ENCODE results near the gene LRRC2.
A peak's percentile ranks its signal among the peaks of the same experiment; 100 is the strongest.
"Not testable (repeated sequence)": the region's sequence is repeated elsewhere in the genome, so short reads cannot be mapped to it uniquely, and the experiment has no call there.

The LRRC2 gene

DNA sequence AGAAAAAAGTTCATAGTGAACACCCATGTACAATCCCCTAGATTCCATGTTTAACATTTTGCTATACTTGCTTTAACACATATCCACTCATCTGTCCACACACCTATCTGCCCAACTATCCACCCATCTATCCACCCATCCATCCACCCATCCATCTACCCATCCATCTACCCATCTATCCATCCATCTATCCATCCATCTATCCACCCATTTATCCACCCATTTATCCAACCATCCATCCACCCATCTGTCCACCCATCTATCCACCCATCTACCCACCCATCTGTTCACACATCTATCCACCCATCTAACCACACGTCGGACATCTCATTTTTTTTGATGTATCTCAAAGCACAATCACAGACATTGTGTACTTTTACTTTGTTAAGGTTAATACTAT lies 42.5 kb downstream of the LRRC2 start:
- no peak for DNase-seq

DNA sequence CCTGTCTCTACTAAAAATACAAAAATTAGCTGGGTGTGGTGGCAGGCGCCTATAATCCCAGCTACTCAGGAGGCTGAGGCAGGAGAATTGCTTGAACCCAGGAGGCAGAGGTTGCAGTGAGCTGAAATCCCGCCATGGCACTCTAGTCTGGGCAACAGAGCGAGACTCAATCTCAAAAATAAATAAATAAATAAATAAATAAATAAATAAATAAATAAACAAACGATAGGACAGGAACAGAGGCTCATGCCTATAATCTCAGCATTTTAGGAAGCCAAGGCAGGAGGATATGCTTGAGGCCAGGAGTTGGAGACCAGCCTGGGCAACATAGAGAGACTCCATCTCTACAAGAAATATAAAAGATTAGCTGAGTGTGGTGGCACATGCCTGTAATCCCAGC lies 43.9 kb downstream of the LRRC2 start:
- DNase-seq = not testable (repeated sequence)

DNA sequence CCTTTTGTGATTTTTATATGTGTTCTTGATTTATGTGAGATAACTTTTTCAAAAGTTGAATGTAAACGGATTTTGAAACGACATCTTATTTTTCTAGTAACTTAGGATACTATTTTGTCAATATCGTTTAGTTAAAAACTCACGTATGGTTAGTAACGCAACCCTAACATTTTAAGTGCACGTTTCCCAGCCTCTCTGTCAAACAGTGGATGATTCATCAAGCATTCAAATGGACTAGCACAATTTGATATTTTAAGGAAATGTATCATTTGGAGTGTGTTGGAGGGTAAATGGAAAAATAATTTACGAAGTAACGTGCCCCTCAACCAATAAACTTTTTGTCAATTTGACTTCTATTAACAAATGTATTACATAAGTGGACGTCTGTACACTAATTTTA lies 45.0 kb downstream of the LRRC2 start:
- DNase-seq = no peak

DNA sequence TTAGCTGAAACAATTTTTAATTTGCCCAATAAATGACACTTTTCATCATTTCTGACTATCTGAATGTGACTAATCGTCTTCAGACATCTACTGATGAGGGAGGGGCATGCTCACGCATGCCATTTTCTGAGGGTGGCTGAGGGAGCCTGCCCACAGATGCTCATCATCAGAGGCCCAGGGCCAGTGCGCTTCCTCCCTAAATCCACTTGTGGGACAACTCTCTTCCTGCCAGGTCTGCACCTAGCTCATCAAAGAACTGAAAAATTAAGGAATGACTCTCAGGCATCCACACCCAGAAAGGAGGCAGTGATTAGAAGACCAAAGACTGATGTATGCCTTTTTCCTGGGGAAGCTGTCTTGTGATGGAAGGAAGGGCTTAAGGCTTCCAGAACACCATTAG lies 45.6 kb downstream of the LRRC2 start:
- no peak for DNase-seq

DNA sequence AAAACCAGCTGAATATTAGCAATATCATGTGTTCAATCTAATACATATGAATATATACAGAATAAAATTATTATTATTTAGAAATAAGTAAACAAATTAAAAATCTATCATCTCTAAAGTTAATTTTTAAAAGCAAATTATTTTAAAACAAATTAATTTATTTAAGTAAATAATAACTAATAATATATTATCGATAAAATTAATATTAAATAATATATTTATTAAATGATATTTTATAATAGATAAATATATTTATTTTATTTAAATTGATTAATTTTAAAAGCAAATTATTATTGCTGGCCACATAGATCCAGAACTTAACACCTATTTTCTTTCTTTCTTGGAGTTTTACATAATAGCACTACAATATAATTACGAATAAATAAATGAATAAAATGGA lies 46.1 kb downstream of the LRRC2 start:
- no peak for DNase-seq

DNA sequence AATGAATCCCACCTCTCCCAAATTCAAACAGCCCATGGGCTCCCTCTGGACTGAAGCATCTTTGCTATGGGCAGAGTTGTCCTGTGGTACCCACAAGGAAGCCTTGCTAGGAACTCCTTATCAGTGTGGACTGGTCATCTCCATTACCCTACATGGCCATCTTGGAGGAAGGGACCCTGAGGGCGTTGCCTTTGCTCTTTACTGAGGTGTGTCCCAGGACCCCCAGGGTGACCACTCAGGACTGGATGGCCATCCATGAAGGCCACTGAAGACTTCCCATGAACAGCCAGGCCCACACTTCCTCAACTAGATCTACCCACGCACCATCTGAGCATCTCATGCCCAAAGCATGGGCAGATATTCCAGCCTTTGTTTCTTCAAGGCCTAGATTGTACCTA lies 48.3 kb downstream of the LRRC2 start:
- peak; percentile 23 to 41 (median 38) for DNase-seq

DNA sequence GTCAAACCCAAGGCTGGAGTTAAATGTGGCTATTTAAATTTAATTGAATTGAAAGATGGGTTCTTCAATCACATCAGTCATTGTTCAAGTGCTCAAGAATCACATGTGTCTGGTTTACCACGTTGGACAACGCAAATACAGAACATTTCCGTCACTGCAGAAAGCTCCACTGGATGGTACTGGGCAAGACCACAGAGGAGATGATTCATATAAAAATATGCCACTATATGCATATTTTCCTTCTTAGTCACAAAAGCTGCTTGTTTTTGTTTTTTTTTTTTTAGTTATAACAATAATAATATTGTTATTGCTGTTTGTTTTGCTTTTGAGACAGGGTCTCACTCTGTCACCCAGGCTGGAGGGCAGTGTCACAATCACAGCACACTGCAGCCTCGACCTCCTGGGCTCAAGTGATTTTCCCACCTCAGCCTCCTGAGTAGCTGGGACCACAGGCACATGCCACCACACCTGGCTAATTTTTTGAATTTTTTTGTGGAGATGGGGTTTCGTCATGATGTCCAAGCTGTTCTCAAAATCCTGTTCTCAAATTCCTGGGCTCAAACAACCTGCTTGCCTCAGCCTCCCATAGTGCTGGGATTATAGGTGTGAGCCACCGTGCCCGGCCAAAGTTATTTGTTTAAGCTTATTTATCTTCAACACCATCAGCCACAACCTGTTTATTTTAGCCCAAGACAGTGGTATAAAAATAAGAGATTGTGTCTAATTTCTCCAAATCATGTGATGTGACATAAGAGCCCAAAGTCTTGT lies 48.9 kb downstream of the LRRC2 start:
- DNase-seq = peak in 3 of 4 experiments; percentile 10 to 51 (median 21)

DNA sequence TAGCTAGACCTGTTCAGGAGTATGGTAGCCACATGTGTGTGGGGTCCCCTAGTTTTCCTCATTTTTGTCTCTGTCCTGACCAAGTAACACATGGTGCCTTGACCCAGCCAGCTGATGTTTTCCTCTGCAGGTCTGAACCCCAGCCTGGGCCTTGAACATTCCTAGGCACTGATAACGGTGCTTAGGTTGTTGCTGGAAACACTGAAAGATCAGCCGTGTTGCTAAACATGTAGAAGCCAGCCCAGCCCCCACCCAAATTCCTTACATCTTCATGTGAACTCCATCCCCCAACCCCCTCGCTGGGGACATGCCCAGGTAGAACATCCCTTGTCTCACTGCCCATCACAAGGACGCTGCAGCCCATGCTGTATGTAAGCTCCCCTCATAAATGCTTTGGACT lies 49.6 kb downstream of the LRRC2 start:
- no peak for DNase-seq

DNA sequence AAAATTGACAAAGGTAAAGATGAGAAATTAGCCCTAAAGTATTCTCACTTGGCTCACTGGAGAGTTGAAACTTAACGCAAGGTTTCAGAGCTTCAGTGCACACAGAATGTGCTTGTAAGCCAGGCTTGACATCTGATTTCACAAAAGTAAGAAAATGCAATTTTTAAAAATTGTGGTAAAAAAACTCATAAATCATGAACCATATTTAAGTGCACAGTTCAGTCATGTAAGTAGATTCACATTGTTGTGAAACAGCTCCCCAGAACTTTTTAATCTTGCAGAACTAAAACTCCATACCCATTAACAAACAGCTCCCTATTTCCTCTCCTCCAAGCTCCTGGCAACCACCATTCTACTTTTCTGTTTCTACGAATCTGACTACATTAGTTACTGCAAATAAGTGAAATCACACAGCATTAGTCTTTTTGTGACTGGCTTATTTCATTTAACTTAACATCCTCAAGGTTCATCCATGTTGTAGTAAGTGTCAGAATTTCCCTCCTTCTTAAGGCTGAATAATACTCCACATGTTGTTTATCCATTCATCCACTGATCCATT lies 53.8 kb downstream of the LRRC2 start:
- no peak for DNase-seq

DNA sequence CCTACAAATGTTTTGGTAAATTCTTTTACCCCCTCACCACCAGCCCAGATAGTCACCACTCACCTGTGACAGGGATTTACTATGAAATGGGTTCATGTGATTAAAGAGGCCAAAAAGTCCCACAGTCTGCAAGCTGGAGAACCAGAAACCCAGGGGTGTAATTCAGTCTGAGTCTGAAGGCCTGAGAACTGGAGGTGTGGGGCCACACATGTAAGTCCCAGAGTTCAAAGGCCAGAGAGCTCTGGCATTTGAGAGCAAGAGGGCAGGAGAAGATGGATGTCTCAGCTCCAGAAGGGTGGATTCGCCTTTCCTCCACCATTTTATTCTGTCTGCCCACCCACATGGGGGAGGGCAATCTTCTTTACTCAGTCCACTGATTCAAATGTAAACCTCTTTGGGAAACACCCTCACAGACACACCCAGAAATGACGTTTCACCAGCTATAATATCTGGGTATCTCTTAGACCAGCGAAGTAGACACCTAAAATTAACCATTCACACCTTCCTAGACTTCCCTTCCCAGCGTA lies 56.4 kb downstream of the LRRC2 start:
- DNase-seq = no peak

DNA sequence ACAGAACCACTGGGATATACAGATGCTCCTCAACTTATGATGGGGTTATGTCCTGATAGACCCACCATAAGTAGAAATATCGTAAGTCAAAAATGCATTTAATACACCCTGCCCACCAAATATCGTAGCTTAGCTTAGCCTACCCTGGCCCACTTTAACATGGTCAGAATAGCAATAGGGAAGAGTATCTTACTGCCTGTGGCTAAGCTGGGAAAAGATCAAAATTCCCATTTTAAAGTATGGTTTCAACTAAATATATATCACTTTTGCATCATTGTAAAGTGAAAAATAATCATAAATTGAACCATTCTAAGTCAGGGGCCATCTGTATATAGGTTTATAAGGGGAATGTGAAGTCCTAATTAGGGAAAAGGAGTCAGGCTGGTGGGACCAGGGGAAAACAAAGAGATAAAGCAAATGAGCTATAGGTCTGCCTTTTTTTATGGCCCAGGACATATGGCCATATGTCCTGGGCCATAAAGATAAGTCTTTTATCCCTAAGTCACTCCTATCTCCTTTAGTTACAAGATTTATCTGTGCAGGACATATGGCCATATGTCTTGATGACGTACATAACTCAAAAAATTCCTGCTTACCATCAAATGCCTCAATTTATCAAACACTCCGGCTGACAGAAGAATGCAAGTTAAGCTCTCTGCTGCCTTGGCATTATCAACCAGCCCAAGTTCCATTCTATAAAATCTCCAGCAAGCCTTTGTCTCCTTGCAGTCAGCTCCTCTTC lies 57.1 kb downstream of the LRRC2 start:
- DNase-seq = no peak

DNA sequence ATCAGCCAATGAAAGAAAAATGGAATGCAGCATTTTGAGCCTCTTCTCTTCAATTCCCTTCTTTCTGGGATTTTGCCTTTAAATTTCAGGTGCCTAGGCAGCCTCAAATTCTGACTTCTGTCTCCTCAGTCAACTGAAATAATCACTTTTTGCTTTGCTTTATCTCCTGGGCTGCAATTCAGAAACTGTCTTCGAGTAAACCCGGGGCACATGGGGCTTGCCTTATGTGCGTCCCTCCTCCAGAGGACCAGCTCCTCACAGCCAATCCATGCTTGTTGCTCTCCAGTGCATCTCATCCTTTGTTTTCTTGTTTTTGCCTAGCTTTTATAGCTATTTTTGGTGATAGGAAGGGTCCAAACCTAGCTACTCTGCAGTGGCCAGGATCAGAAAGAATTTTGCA lies 59.6 kb downstream of the LRRC2 start:
- DNase-seq = no peak

DNA sequence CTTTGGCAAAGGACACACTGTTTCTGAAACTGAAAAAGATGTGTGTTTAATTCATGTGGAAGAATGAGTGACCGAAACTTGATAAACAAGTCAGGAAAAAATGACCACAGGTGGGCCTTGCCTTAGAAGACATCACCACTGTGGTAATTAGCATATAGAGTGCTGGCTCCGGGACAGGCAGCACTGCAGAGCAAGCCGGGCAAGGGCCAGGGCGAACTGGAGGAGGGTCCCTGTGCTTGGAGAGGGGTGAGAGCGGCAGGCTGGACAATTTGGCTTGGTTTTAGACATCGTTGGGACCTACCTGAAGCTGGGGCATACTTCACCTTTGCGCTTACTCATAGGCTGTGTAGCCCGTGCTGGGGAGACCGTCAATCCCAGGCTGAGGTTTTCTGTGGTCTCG lies 60.1 kb downstream of the LRRC2 start:
- no peak for DNase-seq

DNA sequence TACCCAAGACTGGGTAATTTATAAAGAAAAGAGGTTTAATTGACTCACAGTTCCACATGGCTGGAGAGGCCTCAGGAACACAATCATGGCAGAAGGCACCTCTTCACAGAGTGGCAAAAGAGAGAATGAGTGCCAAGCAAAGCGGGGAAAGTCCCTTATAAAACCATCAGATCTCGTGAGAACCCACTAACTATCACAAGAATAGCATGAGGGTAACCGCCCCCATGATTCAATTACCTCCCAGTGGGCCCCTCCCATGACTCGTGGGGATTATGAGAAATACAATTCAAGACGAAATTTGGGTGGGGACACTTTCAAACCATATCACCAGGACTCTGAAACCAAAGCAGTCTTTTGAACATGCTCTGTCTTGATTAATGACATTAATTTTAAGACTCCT lies 61.3 kb downstream of the LRRC2 start:
- no peak for DNase-seq

DNA sequence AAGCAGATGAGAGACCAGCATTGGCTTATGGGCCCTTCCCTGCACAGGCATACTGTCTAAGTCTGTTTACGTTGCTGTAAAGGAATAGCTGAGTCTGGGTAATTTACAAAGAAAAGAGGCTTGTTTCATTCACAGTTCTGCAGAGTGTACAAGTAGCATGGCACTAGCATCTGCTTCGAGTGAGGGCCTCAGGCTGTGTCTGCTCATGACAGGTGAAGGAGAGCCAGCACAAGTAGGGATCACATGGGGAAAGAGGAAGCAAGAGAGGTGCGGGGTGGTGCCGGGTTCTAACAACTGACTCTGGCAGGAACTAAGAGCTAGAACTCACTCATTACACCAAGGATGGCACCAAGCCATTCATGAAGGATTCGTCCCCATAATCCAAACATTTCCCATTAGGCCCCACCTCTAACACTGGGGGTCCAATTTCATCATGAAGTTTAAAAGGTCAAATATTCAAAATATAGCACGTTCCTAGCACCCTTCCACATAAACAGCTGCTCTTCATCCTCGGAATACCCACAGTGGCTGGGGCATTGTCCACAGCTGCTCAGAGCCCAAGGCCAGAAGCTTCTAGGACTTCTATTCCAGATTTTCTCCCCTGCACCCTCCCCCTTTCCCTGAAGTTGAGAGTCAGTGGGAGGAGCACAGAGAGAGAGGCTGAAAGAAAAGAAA lies 62.8 kb downstream of the LRRC2 start:
- no peak for DNase-seq

DNA sequence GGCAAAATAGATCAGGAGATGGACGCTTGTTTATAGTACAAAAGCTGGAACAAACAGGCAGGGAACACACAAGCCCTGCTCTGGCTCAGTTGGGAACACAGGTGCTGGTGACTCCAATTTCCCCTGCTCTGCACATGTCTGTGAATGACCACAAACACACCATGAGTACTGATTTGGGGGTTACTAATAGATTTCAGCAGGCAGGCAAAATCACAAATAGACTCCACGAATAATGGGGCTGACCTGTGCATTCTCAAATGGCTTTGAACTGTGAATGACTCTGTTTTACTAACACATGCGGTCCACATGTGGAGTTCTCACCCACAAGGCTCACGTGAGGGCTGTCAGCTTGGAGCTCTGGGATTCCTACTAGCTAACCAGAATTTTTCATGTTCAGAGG lies 64.4 kb downstream of the LRRC2 start:
- DNase-seq = no peak

DNA sequence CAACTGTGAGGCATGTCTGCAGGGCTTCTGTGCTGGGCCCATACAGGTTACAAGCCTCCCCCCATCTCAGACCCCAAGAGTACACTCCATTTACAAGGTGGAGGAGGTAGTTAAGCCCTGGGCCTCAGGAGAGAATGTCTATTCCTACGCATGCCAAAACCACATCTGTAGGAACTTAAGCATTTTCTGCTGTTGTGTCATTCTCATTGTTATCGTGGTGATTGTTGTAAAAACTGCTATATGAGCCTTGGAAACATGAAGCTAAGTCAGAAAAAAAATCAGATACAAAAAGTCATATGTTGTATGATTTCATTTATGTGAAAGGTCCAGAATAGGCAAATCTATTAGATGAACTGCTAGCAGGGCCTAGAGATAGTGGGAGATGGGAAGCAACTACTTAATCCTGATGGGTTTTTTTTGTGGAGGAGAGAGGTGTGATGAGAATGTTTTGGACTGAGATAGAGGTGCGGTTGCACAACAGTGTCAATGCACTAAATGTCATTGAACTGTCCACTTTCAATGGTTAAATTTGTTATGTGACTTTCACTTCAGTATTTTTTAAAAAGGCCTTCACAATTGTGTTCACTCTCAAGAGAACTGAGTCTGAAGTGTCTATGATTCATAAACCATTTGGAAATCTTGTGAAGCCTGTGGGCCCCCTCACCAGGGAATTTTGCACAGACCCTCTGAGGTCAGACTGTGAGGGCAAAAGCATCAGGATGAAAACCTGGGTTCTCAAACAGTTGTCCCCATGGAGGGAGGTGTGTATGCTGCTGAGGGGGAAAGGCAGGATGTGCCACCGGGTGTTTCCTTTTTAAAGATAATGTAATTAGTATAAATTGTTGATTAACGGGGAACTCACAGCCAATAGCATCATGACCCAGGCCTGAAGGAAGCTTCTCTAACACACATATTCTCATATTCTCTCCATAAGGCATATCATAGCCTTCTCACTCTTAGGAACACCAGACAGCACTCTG lies 65.2 kb downstream of the LRRC2 start:
- DNase-seq = peak in 1 of 4 experiments; percentile 15

DNA sequence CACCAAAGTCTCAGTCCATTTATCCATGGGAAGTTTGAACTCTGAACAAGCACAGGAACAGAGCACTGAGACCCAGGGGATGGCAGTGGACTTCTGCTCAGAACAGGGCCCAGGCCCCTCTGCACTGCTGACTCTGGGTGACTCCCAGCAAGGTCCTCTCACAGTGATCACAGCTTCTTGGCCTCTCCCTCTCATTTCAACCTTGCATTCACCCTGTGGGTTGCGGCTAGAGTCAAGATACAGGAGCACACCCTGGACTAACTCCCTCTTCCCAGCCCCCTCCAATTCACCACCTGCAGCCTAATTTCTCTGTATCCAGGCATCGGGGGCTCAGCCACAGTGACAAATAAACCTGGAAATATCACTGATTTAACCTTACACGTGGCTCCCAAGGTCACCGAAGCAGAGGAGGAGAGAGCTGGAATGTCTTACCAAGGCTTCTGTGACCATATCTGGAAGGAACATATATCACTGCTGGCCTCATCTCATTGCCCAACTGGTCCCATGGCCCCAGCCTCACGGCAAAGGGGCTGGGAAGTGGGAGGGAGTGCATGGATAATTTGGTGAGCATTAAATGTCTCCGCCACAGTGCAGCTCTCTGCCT lies 67.1 kb downstream of the LRRC2 start:
- no peak for DNase-seq

DNA sequence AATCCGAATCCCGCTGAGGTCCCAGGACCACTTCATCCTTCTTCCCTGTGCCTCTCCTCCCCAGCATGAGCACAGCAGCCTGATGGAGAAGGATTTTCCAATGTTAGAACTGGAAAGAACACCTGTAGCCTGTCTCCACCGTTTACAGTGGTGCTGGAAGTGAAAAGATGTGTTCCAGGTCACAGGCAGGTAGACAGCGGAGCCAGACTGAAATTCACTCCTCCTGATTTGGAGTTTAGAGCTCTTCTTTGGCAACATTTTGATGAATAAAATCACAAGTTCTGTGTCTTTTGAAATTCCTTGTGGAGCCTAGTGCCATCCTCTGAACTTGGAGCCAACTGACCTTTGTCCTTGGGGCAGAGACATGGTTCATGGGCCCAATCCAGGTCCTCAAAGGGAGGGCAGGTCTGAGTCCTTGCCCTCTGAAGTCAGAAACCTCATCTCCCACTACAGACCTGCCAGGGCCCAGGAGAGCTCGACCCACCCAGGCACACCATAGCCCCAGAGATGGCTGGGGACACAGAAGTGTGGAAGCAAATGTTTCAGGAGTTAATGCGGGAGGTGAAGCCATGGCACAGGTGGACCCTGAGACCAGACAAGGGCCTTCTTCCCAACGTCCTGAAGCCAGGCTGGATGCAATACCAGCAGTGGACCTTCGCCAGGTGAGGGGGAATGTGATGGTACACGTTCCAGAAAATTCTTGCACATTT lies 68.4 kb downstream of the LRRC2 start, which contains the start of gene RTP3:
Gene RTP3 (plus strand): TSS at position 421 of the 710 bp plus-strand sequence. CDS start 87 bp downstream, at position 508.
- no peak for DNase-seq

DNA sequence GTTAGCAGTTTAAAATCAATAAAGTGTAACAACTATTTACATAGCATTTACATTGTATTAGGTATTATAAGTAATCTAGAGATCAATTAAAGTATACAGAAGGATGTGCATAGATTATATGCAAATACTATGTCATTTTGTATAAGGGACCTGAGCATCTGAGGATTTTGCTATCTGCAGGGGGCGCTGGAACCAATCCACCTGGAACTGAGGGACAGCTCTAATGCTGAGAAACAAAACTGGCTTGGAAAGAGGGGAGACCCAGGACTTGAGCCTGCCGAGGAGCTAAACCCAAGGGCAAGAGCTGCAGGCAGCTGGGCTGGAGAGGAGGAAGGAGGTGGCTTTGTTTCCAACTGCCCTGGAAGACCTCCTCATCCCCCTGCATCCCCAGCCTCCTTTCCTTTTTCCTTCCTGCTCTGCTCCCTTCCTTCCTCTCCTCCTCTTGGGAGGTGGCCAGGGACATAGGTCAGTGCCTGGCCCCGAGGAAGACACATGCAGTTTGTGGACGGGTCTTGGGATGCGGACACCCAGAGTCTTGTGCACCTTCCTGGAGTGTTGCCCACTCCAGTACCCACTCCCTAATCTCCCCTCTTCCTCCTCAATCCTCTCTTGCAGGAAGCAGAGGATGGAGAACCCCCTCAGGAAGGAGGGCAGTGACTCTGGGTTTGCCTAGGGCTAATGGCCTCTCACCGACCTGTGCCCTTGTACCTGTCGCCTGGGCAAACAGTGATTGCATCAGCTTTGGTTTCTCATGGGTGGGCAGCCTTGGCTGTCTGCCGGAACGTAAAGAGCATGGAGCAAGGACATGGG lies 69.2 kb downstream of the LRRC2 start:
- DNase-seq = peak; percentile 23 to 59 (median 44)

Data from suppressor macrophage (primary cell).